Esophagus muscularis mucosa (tissue), 4 donors: ENCODE data around the gene C6orf163.

ENCODE experiments used
- EP300 ChIP-seq: sonication (generic); formaldehyde crosslinking; IDR thresholded peaks from one replicate; pipeline ENCODE4 v1.6.1; 2017; ENCODE audit warnings: antibody characterized with exemption
- POLR2A ChIP-seq: fragments of 450-650 bp; IDR thresholded peaks from one replicate; pipeline ENCODE4 v1.6.1; 2017; ENCODE audit warnings: antibody characterized with exemption, moderate library complexity, mild to moderate bottlenecking, low read depth
- TF ChIP-seq, protein P1 (sequence below), 3 experiments: fragments of 200-600 bp in 2 of 3; fragments of 450-650 bp in 1 of 3; sonication (generic) in 2 of 3; IDR thresholded peaks; one replicate each; pipeline ENCODE4 v1.5.1; 2017 to 2019; ENCODE audit warnings: antibody characterized with exemption in 3 of 3, mild to moderate bottlenecking in 2 of 3, moderate library complexity in 1 of 3

- TF ChIP-seq, protein P1, sequence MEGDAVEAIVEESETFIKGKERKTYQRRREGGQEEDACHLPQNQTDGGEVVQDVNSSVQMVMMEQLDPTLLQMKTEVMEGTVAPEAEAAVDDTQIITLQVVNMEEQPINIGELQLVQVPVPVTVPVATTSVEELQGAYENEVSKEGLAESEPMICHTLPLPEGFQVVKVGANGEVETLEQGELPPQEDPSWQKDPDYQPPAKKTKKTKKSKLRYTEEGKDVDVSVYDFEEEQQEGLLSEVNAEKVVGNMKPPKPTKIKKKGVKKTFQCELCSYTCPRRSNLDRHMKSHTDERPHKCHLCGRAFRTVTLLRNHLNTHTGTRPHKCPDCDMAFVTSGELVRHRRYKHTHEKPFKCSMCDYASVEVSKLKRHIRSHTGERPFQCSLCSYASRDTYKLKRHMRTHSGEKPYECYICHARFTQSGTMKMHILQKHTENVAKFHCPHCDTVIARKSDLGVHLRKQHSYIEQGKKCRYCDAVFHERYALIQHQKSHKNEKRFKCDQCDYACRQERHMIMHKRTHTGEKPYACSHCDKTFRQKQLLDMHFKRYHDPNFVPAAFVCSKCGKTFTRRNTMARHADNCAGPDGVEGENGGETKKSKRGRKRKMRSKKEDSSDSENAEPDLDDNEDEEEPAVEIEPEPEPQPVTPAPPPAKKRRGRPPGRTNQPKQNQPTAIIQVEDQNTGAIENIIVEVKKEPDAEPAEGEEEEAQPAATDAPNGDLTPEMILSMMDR (IDR thresholded peaks at IDR 0.05) = no peak
- TF ChIP-seq EP300 (no peak), POLR2A (no peak)
Observed at GRCh38 chr6:87315071-87315470, 29.5 kb upstream of the C6orf163 start.
